C1 segment of cervical spinal cord (tissue), 14 donors: ENCODE measurements around the gene GPR155.
A peak's percentile ranks its signal among the peaks of the same experiment; 100 is the strongest.

Experiments used
- DNase-seq, 14 donors: peaks; one replicate each; lab custom pipeline; 2025; lab: John Stamatoyannopoulos, UW

The GPR155 gene

GRCh38 chr2:174486563-174487107, at the start of gene GPR155:
Gene GPR155, minus strand, starts transcription at chr2:174487029. Its CDS starts 5,073 bp downstream, at chr2:174481956.
- DNase-seq, result peak in 12 of 14 donors; percentile 41 to 84 (median 67)

- DNase-seq, result peak in 1 of 14 donors; percentile 71
Observed at GRCh38 chr2:174535757-174536703, 49.2 kb upstream of the GPR155 start.

GRCh38 chr2:174535083-174535482, 48.3 kb upstream of the GPR155 start:
- DNase-seq, result no peak

- no peak for DNase-seq
Observed at GRCh38 chr2:174529916-174530315, 43.1 kb upstream of the GPR155 start.

- DNase-seq, result no peak
Observed at GRCh38 chr2:174527959-174528358, 41.1 kb upstream of the GPR155 start.

- no peak for DNase-seq
Observed at GRCh38 chr2:174527101-174527721, 40.4 kb upstream of the GPR155 start.

GRCh38 chr2:174524527-174524926, 37.7 kb upstream of the GPR155 start:
- DNase-seq, result no peak

GRCh38 chr2:174522553-174522952, 35.7 kb upstream of the GPR155 start:
- no peak for DNase-seq

GRCh38 chr2:174518395-174518794, 31.6 kb upstream of the GPR155 start:
- DNase-seq, result no peak

GRCh38 chr2:174516501-174517378, 29.9 kb upstream of the GPR155 start:
- no peak for DNase-seq

GRCh38 chr2:174512345-174512744, 25.5 kb upstream of the GPR155 start:
- no peak for DNase-seq

GRCh38 chr2:174511580-174512260, 24.9 kb upstream of the GPR155 start:
- no peak for DNase-seq

- no peak for DNase-seq
Observed at GRCh38 chr2:174510583-174511189, 23.9 kb upstream of the GPR155 start.

GRCh38 chr2:174503161-174503809, 16.5 kb upstream of the GPR155 start:
- no peak for DNase-seq

GRCh38 chr2:174499371-174499770, 12.5 kb upstream of the GPR155 start:
- no peak for DNase-seq

GRCh38 chr2:174495365-174496012, 8.7 kb upstream of the GPR155 start:
- DNase-seq, result no peak

GRCh38 chr2:174493549-174494331, 6.9 kb upstream of the GPR155 start:
- DNase-seq, result no peak

- no peak for DNase-seq
Observed at GRCh38 chr2:174492963-174493431, 6.2 kb upstream of the GPR155 start.
